Measurements from ENCODE around the gene IQCE.
"Not testable (repeated sequence)": the region's sequence is repeated elsewhere in the genome, so short reads cannot be mapped to it uniquely, and the experiment has no call there.

Gene IQCE

GRCh38 chr7:2582006-2582735 lies 23.4 kb downstream of the IQCE start:
- DNase-seq: no peak

GRCh38 chr7:2583798-2584580 lies 25.2 kb downstream of the IQCE start:
- no peak for DNase-seq

GRCh38 chr7:2585446-2585845 lies 26.7 kb downstream of the IQCE start:
- DNase-seq: no peak

- no peak for DNase-seq
Measured at GRCh38 chr7:2586326-2587020, 27.7 kb downstream of the IQCE start.

- DNase-seq: no peak
Measured at GRCh38 chr7:2587134-2587533, 28.4 kb downstream of the IQCE start.

- no peak for DNase-seq
Measured at GRCh38 chr7:2587778-2588177, 29.0 kb downstream of the IQCE start.

GRCh38 chr7:2589341-2589740 lies 30.6 kb downstream of the IQCE start:
- no peak for DNase-seq

- not testable (repeated sequence) for DNase-seq
Measured at GRCh38 chr7:2589941-2590340, 31.2 kb downstream of the IQCE start.

GRCh38 chr7:2592375-2592865 lies 33.6 kb downstream of the IQCE start:
- no peak for DNase-seq

- no peak for DNase-seq
Measured at GRCh38 chr7:2593036-2593727, 34.4 kb downstream of the IQCE start.

- DNase-seq: no peak
Measured at GRCh38 chr7:2594599-2594998, 35.8 kb downstream of the IQCE start.

GRCh38 chr7:2595258-2595860 lies 36.6 kb downstream of the IQCE start:
- DNase-seq: no peak

- DNase-seq: no peak
Measured at GRCh38 chr7:2596464-2597272, 37.9 kb downstream of the IQCE start.

GRCh38 chr7:2597273-2597640 lies 38.5 kb downstream of the IQCE start:
- DNase-seq: no peak

- DNase-seq: no peak
Measured at GRCh38 chr7:2598154-2598823, 39.5 kb downstream of the IQCE start.

GRCh38 chr7:2601065-2601464 lies 42.3 kb downstream of the IQCE start:
- no peak for DNase-seq

GRCh38 chr7:2601907-2602306 lies 43.1 kb downstream of the IQCE start:
- DNase-seq: no peak

- no peak for DNase-seq
Measured at GRCh38 chr7:2602406-2603043, 43.7 kb downstream of the IQCE start.

- DNase-seq: no peak
Measured at GRCh38 chr7:2603044-2603965, 44.5 kb downstream of the IQCE start.

Data from hematopoietic multipotent progenitor cell treated with erythropoietin and hydrocortisone succinate and interleukin-3 and kit ligand, for 6 days (in vitro differentiated cells).